SJCRH30 (cell line): Measurements from ENCODE around the gene PTN. TPM values are rescaled to one million over a fixed set of nuclear protein-coding genes. Genes with fewer than 3 reads are reported as not detected.

Experiments
- DNase-seq, 2 experiments: peaks; one replicate each; pipeline ENCODE4 v3.0.0-alpha.2; 2015 to 2020
- H3K27ac ChIP-seq: fragments of 250-450 bp; sonication (Bioruptor Pico); 2 replicates; pipeline ENCODE4 v1.5.1; 2020; ENCODE audit warnings: mild to moderate bottlenecking, moderate library complexity
- H3K27me3 ChIP-seq: fragments of 250-450 bp; sonication (Bioruptor Pico); 2 replicates; pipeline ENCODE4 v1.5.1; 2020; ENCODE audit warnings: mild to moderate bottlenecking, moderate library complexity
- H3K36me3 ChIP-seq: fragments of 250-450 bp; sonication (Bioruptor Pico); 2 replicates; pipeline ENCODE4 v1.5.1; 2020; ENCODE audit warnings: mild to moderate bottlenecking, moderate library complexity
- H3K4me1 ChIP-seq: fragments of 250-450 bp; sonication (Bioruptor Pico); 2 replicates; pipeline ENCODE4 v1.5.1; 2020; ENCODE audit warnings: mild to moderate bottlenecking, moderate library complexity
- H3K4me3 ChIP-seq: fragments of 250-450 bp; sonication (Bioruptor Pico); 2 replicates; pipeline ENCODE4 v1.5.1; 2020; ENCODE audit warnings: mild to moderate bottlenecking, moderate library complexity
- H3K9me3 ChIP-seq: fragments of 250-450 bp; sonication (Bioruptor Pico); replicated peaks from 2 replicates; pipeline ENCODE4 v1.5.1; 2020; ENCODE audit warnings: mild to moderate bottlenecking, moderate library complexity
- total RNA-seq: library from RNA; depleted of rRNA; stranded (reverse); fragments of >200 nt; shearing (Covaris generic); gene quantifications from 2 replicates; pipeline ENCODE4 v1.2.3, GENCODE V29; 2014

Gene PTN
- total RNA-seq, 1 experiment from 2014 or later = 0.51 TPM

DNA sequence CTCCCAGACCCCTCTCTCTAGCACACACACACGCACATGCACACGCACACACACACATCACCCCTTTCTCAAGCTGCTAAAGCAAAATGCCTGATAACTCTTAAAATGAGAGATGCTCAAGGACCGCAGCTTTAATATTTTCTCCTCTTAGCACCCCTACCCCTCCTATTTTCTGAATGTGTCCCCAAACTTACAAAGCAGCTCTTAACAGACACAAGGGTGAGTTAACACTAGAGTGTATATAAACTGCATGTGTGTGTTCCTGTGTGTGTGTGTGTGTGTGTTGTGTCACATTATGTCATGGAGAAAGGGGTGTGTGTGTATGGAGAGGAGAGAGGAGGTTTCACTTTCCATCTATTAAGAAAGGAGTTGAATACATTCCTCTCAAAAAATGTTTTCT lies 1.3 kb downstream of the PTN start:
- no peak for DNase-seq
- Histone ChIP-seq H3K9me3 (0 out of 2 replicates have a peak, but pooled peaks cover 2% of the 10 kb centered on the region), H3K27ac (no peak overlapping the region), H3K36me3 (no peaks in the 10 kb centered on the region; the same call in 1 of the 2 replicates), H3K27me3 (peaks cover 17% of the 10 kb centered on the region; the same call in 1 of the 2 replicates), H3K4me1 (no peaks in the 10 kb centered on the region), H3K4me3 (no peak overlapping the region)

DNA sequence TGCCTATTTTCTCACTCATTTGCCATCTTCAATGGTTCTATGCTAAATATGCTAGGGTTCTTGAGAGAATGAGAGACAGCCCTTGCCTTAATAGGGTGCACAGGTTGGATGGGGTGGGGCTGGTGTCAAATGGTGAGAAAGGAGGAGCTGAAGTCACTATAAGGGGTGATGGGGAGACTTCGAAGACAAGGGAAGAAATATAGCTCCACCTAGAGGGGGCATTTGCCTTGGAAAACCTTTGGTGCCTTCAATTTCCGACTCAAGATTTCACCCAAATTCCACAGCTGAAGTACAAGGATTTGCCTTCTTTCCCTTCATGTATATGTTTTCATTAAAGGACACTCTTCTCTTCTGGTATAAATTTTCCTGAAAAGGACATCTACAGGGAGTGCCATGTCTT lies 5.6 kb downstream of the PTN start:
- Histone ChIP-seq H3K4me1 (no peaks in the 10 kb centered on the region), H3K9me3 (0 out of 2 replicates have a peak, but pooled peaks cover 2% of the 10 kb centered on the region), H3K36me3 (no peaks in the 10 kb centered on the region; the same call in 1 of the 2 replicates), H3K4me3 (no peak overlapping the region), H3K27me3 (peaks cover 11% of the 10 kb centered on the region; the same call in 1 of the 2 replicates), H3K27ac (no peak overlapping the region)
- peak in 1 of 2 experiments; percentile 9 for DNase-seq

DNA sequence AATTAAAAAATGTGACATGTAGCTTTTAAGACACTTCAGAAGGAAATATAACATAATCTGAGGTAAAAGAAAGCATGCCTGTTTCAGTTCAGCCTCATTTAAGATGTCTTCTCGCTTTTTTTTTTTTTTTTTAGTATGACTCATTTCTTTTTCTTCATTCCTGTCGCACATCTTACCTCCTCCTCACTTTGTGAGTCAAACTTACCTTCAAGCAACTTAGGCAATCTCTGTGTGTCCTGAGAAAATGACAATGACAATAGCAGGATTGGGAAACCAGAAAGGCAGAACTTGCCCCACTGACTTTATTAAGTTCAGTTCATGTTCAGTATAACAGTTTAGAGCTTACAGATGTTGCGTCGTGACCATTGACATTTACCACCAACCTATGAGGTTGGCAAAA lies 7.7 kb downstream of the PTN start:
- H3K9me3 ChIP-seq = no peaks in the 10 kb centered on the region
- H3K4me3 ChIP-seq = no peak overlapping the region
- no peaks in the 10 kb centered on the region; the same call in 1 of the 2 replicates for H3K36me3 ChIP-seq
- H3K4me1 ChIP-seq = no peaks in the 10 kb centered on the region
- no peak for DNase-seq
- no peaks in the 10 kb centered on the region for H3K27me3 ChIP-seq
- H3K27ac ChIP-seq = no peak overlapping the region

DNA sequence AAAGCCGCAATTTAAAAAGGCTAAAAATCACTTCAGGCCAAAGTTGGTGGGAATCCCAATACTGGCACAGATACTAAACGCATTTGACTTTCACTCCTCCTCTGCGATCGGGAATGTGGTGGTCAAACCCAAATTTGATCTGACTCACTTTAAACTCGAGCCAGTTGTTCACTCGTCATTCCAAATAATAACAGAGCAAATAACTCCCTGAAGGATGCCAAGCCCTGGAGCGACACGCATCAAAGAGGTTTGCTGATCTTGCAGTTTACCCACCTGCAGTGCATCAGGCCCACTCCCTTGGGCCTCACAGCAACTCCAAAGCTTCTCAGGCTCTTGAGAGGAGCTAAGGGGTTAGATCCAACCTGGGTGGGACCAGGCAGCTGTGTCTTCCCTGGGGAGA lies 12.2 kb downstream of the PTN start:
- no peak overlapping the region for H3K27ac ChIP-seq
- no peaks in the 10 kb centered on the region for H3K9me3 ChIP-seq
- no peaks in the 10 kb centered on the region for H3K36me3 ChIP-seq
- DNase-seq = no peak
- no peaks in the 10 kb centered on the region; the same call in 1 of the 2 replicates for H3K27me3 ChIP-seq
- no peak overlapping the region for H3K4me3 ChIP-seq
- H3K4me1 ChIP-seq = no peaks in the 10 kb centered on the region

DNA sequence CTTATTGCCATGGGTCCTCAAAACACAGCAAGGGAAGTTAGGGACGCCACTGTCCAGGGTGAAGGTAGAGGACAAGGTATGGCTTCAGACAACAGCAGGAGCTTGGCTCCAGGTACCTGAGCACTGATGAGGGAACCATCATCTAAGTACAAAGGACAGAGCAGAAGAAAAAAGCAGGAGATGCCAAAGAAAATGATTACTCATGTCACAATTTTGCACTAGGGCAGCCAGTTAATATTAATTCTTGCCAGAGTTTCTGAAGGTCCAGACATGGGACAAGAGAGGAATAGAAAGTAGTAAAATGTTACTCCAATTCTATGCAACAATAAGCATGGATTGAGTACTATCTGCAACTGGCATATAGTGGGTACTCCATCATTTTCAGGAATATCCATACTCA lies 14.1 kb downstream of the PTN start:
- Histone ChIP-seq H3K36me3 (no peaks in the 10 kb centered on the region), H3K27me3 (no peaks in the 10 kb centered on the region; the same call in 1 of the 2 replicates), H3K4me1 (no peaks in the 10 kb centered on the region), H3K4me3 (no peak overlapping the region), H3K27ac (no peak overlapping the region), H3K9me3 (no peaks in the 10 kb centered on the region)
- DNase-seq = no peak

DNA sequence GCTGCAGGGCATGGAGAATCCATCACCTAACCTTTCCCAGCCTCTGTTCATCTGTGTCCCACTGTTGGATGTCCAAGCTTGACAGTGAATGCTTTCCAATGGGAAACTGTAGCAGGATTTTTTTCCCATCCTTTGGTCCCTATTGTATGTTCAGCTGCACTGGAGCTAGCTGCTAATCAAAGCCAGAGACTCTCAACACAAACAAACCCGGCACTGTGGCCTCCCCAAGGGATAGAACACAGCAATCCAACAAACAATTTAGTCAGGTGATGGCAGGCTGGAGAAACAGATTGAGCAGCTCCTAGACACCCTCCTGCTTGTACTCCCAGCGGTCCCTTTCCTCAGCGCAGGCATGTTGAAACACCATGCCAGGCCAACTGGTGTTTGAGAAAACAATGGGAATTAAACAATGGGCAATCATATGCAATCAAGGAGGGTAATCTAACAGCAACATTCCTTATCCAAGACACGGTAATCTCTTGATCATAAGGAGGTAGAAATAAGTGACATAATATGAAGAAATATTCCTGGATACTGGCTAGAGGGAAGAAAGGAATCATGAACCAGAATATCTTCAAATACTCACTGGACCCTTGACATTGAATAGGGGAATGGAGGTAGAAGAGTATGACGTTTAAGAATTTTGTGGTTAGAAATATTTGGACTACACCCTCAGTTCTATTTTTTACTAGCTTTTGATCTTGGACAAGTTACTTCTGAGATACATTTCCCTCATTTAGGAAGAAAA lies 15.0 kb downstream of the PTN start:
- no peak overlapping the region for H3K27ac ChIP-seq
- H3K9me3 ChIP-seq = no peaks in the 10 kb centered on the region
- H3K4me1 ChIP-seq = no peaks in the 10 kb centered on the region
- H3K4me3 ChIP-seq = no peak overlapping the region
- no peaks in the 10 kb centered on the region; the same call in 1 of the 2 replicates for H3K27me3 ChIP-seq
- H3K36me3 ChIP-seq = no peaks in the 10 kb centered on the region
- no peak for DNase-seq

DNA sequence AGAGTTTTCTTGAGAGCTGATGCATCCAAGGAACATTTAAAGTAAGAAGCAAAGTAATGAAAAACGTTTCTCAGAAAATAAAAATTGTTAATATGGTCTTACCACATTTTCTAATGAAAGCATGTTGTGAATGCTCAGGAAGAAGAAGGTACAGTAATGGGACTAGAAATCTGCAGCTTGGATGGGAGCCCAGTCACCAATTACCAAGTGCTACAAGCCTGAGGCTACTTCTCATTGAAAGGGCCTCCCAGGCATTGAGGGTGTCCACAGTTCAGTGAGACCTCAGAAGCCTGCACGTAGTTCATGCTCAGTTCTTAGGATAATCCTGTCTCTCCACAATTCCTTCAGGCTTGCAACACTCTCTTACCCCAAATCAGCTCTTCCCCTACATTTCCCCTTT lies 17.6 kb downstream of the PTN start:
- DNase-seq = no peak
- H3K27ac ChIP-seq = no peak overlapping the region
- no peaks in the 10 kb centered on the region for H3K9me3 ChIP-seq
- H3K36me3 ChIP-seq = no peaks in the 10 kb centered on the region
- H3K4me3 ChIP-seq = no peak overlapping the region
- H3K4me1 ChIP-seq = no peaks in the 10 kb centered on the region
- H3K27me3 ChIP-seq = no peaks in the 10 kb centered on the region; the same call in 1 of the 2 replicates

DNA sequence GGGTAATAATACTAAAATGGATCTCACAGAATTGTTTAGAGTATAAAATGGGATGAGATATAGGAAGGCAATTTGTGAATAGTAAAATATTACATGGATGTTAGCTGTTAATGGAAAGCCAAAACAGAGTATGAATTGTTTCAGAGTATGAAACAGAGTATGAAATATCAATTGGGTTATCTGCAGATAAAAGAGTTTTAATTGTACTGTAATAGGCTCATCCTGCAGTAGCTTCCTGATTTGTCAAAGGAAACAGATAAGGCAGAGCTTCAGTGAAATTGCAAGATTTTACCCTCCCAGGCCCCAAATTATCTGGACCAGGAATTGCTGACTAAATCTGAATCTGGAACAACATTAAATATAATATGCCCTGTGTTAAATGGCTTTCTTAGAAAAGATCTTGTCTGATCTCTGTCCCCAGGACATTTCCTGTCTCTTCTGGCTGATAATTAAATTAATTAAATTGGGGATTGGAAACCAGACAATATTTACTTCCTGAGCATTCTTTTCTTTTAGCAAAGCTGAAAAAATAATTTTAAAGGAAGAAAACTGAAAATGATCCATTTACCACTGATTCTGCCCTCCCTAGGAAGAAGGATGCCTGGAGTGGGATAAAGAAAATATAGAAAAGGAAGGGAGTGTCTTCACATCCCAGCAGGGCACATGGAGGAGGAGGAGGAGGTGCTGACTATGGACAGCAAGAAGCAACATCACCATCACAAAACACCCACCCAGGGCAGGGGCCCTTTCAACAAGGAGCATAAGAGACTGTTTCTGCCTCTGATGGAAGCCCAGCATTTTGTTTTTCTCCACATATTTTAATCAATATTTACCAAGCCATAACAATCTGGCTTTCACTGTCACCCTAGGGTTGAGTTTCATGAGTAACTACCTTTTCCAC lies 18.5 kb downstream of the PTN start:
- no peak overlapping the region for H3K4me3 ChIP-seq
- no peak overlapping the region for H3K27ac ChIP-seq
- no peaks in the 10 kb centered on the region; the same call in 1 of the 2 replicates for H3K27me3 ChIP-seq
- H3K4me1 ChIP-seq = no peaks in the 10 kb centered on the region
- H3K36me3 ChIP-seq = no peaks in the 10 kb centered on the region
- no peak for DNase-seq
- no peaks in the 10 kb centered on the region for H3K9me3 ChIP-seq

DNA sequence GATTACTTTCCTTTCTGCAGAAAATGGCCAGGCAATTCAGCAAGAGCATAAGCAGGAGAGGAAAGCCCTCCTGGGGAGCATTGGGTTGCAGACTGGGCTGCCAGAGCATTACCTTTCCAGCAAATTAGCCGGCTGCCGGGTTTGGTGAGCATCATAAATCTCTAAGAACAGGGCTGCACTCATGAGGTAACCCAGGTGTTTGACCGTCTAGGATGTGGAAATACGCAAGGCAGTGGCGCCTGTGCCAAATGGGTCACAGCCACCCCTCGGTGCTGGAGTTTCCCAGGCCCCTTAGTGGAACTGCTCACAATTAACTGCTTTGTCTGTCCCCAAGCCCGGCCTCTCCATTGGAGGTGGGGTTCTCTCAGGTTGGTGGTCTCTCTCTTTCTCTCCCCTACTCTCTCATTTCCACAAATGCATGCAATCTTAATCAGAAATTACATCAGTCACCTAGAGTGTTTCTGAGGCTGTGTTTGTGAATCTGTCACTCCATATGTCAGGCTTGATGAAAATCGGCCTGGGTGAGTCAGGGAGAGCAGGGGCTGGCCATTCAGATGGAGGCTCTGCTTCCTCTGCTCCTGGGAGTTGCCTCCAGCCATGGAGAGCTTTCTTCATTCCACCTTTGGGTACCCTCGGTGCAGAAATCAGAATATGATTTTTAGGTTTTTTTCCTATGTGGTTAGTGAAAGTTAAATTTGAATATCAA lies 26.7 kb downstream of the PTN start:
- DNase-seq = no peak
- Histone ChIP-seq H3K4me3 (no peak overlapping the region), H3K27ac (no peak overlapping the region), H3K9me3 (no peaks in the 10 kb centered on the region), H3K36me3 (no peaks in the 10 kb centered on the region), H3K4me1 (no peaks in the 10 kb centered on the region), H3K27me3 (peaks cover 4% of the 10 kb centered on the region; the same call in 1 of the 2 replicates)

DNA sequence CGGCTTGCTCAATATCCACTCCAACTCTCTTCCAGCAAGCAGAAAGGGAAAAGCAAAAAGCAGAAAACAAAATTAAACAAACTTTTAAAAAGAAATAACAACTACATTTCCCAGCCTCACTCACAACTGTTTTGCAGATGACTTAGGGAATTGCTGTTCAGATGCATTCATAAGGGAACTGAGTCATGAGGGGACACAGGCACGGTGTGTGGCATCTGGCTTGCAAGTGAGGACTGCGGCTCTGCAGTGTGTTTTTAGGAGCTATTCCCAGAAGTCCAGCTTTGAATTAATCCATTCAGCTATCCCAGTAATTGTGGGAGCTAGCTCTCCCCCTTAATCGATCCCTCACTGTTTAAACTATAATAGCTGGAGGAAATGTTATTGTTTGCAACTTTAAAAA lies 30.3 kb downstream of the PTN start:
- Histone ChIP-seq H3K27me3 (no peaks in the 10 kb centered on the region), H3K4me3 (no peak overlapping the region), H3K27ac (no peak overlapping the region), H3K36me3 (no peaks in the 10 kb centered on the region), H3K4me1 (no peaks in the 10 kb centered on the region), H3K9me3 (no peaks in the 10 kb centered on the region)
- DNase-seq = no peak

DNA sequence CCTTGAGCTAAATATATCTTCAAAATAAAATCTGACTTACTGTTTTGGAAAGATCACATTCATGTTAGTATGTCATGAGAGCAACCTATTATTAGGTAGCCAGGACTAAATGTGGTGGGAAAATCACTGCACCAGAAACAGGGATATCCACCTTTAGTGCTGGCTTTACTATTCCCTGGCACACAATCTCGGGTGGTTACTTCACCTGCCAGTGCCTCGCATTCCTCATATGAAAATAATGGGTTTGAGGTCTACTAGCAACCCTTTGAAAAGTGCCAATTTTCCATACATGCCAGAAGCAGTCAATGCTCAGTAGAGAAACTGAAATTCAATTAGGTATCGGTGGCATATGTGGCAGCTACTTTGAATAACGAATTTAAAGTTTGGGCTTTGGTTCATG lies 36.8 kb downstream of the PTN start:
- Histone ChIP-seq H3K36me3 (no peaks in the 10 kb centered on the region), H3K9me3 (no peaks in the 10 kb centered on the region), H3K4me1 (no peaks in the 10 kb centered on the region), H3K27ac (no peak overlapping the region), H3K4me3 (no peak overlapping the region), H3K27me3 (no peaks in the 10 kb centered on the region)
- DNase-seq = no peak

DNA sequence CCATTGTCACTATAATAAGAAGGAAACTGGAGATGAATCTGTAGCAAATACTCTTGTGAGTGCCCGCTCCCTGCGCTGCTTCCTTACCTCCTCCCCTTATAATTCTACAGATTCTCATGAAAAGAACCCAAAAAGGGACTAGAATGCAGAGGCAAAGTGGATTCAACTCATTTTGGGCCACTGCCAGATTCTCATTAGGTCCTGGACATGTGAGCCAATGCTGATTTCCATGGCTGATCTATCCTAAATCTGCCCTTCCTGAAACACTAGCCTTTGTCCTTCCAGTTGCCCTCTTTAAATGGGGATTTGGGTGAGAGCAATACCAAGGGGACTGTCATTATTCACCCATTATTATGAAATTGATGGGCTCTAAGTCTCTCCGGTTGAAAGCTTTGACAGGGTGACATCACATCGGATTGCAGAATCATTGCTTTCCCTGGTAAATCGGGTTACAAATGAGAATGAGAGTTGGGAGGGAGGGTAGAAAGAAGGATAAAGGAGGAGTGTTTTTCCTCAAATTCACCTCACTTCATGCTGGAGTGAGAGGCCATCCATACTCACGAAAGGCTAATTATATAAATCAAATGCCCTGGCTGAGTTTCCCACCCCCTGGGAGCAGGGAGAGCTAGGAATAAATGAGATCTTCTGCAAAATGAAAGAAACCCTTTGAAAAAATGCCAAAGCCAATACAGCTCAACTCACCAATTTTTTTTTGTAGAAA lies 37.5 kb downstream of the PTN start:
- Histone ChIP-seq H3K27ac (no peak overlapping the region), H3K9me3 (no peaks in the 10 kb centered on the region), H3K27me3 (no peaks in the 10 kb centered on the region), H3K4me3 (no peak overlapping the region), H3K4me1 (no peaks in the 10 kb centered on the region), H3K36me3 (no peaks in the 10 kb centered on the region)
- DNase-seq = no peak

DNA sequence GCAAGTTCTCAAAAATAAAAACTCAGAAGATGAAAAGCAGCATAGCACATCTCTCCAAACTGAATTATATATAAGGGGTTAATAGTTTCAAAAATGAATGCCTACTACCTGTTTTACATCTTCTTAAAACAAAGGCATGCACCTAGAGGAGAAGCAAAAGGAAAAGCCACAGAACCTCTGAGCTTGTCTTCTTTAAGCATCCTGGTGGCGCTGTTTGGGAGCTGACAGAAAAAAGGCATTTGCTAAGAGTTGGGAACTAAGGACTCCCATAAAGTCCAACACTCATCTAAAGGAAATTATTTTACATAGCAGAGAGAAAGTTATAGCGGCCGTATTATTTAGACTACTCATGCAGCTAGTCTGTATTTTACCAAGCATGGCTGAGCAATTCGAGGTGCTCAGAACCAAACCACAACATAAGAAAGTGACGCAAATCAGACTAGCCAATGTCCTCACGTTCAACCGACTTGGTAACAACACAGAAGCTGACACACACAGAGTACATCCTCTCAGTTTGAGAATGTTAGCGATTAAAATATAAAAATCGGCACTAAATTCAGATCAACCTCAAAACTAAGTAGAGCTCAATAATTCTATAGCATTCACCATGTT lies 38.8 kb downstream of the PTN start:
- H3K9me3 ChIP-seq = no peaks in the 10 kb centered on the region
- no peaks in the 10 kb centered on the region for H3K4me1 ChIP-seq
- H3K27ac ChIP-seq = no peak overlapping the region
- no peaks in the 10 kb centered on the region for H3K27me3 ChIP-seq
- no peak overlapping the region for H3K4me3 ChIP-seq
- H3K36me3 ChIP-seq = no peaks in the 10 kb centered on the region
- DNase-seq = no peak

DNA sequence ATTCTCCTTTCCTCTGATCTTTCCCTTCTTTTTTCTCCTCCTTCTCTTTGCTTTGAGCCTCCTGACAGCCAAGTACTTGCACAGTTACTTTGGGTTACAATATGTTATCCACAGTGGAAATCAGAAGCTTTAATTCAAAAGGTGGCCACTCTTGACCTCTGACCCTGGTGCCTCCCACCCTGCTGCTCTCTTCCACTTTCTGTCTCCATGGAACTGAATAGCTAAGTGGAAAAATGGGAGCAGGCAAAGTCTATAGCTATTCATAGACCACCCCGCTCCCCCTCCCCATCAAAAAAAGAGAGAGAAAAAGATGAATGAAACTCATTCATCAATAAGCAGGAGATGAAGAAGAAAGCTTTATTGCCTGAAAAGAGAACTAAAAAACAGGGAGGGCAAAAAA lies 39.4 kb downstream of the PTN start:
- no peaks in the 10 kb centered on the region for H3K4me1 ChIP-seq
- no peak for DNase-seq
- no peak overlapping the region for H3K4me3 ChIP-seq
- no peaks in the 10 kb centered on the region for H3K36me3 ChIP-seq
- H3K27me3 ChIP-seq = no peaks in the 10 kb centered on the region
- no peak overlapping the region for H3K27ac ChIP-seq
- no peaks in the 10 kb centered on the region for H3K9me3 ChIP-seq
